ENCODE results near the gene SLC44A1.
"Not testable (repeated sequence)": the region's sequence is repeated elsewhere in the genome, so short reads cannot be mapped to it uniquely, and the experiment has no call there.

SLC44A1 gene

GRCh38 chr9:105243015-105243686 is 1.3 kb upstream of the SLC44A1 start:
- DNase-seq: no peak

GRCh38 chr9:105244734-105245028 is 230 bp downstream of the SLC44A1 start:
- no peak for DNase-seq

GRCh38 chr9:105245029-105245890 is 809 bp downstream of the SLC44A1 start:
- no peak for DNase-seq

GRCh38 chr9:105245891-105246161 is 1.4 kb downstream of the SLC44A1 start:
- DNase-seq: no peak

GRCh38 chr9:105246656-105247173 is 2.3 kb downstream of the SLC44A1 start:
- DNase-seq: no peak

- no peak for DNase-seq
Measured at GRCh38 chr9:105248691-105249090, 4.2 kb downstream of the SLC44A1 start.

DNA sequence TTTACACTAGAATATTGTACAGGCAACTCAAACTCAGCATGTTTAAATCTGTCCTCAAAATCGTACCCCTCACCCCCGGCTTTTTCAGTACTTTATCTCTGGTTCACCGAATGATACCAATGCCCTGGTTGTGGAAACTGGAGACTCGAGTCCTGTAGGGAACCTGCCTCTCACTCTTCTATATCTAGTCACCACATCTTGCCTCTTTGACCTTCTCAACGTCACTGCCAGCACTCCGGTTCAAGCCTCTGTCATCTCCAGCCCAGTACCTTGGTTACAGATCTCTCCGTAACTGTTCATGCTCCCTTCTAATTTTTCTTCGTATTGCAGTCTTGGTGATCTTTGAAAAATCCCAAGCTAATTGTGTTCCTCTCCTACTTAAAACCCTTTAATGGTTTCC is 6.7 kb downstream of the SLC44A1 start:
- DNase-seq: no peak

GRCh38 chr9:105251733-105252404 is 7.4 kb downstream of the SLC44A1 start:
- DNase-seq: no peak

DNA sequence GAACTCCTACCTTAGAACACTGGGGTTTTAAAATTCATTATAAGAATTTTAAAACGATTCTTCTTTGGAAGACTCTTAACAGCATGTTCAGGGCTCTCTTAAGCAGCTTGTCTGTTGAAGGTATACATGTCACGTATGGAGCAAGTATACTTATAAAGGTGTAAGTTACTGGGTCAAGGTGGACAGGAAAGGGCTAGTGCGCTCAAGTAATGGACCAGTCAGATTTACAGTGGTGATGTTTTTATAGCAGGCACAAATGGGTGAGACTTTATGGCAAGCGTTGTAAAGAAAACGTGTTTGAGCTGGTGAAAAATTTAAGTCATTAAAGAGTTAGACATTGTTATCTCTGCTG is 7.9 kb downstream of the SLC44A1 start:
- DNase-seq: no peak

DNA sequence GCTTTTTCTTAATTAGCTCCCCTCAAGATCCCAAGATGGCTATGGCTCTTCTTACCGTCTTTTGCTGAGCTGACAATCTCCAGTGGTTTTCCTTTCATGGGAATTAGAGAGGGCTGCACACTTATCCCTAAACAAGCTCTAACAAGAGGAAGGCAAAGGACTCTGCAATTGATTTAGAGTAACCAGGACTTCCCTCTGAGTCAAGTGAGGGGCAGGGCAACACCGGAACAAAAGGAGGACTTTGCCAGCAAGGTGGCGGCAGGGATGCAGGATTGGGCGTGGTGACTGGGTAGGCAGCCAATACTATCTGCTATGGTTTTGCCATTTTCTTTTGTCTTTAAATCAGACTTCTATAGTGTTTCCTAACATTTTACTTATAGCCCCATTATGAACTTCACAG is 9.8 kb downstream of the SLC44A1 start:
- peak; percentile 19 for DNase-seq

GRCh38 chr9:105255421-105255820 is 11.0 kb downstream of the SLC44A1 start:
- DNase-seq: no peak

DNA sequence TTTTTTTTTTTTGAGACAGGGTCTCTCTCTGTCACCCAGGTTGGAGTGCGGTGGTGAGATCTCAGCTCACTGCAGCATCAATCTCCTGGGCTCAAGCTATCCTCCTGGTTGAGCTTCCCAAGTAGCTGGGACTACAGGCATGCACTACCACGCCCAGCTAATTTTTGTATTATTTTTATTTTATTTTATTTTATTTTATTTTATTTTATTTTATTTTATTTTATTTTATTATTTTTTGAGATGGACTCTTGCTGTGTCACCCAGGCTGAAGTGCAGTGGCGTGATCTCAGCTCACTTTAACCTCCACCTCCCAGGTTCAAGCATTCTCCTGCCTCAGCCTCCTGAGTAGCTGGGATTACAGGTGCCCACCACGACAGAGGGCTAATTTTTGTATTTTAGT is 12.1 kb downstream of the SLC44A1 start:
- not testable (repeated sequence) for DNase-seq

- no peak for DNase-seq
Measured at GRCh38 chr9:105257809-105258208, 13.4 kb downstream of the SLC44A1 start.

GRCh38 chr9:105258225-105258737 is 13.8 kb downstream of the SLC44A1 start:
- DNase-seq: no peak

DNA sequence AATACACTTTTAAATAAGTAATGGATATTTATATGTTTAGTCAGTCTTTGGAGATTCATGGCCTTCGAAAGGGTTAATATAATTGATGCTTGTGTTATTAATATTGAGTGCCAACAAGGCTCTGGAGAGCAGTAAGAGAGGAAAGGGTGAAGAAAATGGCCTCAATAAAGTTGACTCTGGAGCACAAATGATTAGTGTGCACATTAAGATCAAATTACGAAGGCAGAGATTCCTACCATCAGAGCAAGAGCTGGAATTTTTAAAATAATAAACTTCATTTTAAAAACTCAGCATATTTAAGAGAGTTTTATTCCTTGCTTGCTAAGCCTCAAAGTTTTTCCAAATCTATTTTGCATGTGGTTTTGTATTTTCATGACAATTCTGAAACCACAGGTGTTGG is 14.8 kb downstream of the SLC44A1 start:
- DNase-seq: no peak

DNA sequence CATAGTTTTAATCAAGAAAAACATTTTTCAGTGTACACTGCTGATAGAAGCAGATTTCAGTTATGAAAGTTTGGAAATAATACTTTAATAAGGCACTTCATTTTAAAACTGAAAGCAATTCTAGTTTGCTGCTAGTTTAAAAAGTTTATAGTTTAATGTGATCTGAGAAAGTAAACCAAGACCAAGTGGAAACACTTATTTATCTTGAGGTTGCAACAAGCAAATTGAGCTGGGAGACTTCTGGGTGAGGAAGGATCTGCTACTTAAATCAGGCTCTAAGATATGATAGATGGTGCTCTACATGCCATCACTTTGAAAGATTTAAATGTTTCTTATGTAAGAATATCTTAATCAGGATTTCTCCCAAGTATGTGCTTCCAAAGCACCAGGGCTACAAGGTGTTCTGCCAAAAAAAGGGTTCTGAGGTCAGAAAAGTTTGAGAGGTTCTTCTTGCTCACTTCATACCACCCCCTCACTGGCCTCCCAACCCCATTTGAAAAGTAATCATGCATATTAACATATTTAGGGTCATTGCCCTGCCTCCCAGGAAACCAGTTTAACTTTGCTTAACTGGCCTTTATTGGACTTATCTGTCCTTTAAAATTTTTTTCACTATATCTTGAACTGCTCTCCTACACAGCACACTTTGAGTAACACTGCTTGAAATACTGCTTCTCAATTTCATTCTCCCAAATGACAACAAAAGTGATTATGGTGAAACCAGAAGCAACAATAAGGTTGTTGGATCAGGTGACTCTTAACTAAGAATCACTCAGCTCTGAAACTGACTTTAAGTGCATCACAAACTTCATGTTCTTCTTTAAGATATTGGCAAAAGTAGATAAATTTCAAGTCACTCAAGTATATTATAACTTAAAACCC is 15.5 kb downstream of the SLC44A1 start:
- no peak for DNase-seq

DNA sequence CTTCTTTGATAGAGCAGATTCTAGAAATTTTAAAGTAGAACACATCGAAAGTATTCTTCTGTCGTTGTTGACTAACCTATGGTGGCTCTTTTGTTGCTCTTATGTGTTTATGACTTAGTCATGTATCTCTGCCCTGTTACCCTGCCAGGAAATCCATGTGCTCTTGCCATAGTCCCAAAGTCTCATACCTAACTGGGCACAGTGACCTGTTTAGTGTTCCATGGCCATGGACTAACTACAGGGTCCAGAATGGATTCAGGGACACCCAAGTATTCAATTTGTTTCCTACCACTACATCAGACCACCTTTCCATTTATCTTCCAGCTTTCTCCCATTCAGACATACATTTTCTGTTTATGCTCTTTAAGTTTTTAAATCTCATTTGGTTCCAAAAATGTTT is 18.0 kb downstream of the SLC44A1 start:
- DNase-seq: no peak

GRCh38 chr9:105264380-105264779 is 19.9 kb downstream of the SLC44A1 start:
- no peak for DNase-seq

DNA sequence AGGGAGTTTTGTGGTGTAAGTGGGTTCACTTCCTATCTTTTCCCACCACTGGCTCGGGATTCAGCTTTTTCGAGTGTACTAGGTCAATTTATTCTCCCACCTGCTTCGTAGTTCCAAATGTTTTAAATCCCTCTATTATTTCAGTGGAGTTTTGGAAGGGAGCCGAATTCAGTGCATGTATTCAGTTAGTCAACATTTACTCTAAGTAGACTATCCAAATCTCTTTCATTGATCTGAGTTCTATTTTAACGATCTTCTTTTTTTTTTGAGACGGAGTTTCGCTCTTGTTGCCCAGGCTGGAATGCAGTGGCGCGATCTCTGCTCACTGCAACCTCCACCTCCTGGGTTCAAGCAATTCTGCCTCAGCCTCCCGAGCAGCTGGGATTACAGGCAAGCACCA is 23.8 kb downstream of the SLC44A1 start:
- DNase-seq: not testable (repeated sequence)

DNA sequence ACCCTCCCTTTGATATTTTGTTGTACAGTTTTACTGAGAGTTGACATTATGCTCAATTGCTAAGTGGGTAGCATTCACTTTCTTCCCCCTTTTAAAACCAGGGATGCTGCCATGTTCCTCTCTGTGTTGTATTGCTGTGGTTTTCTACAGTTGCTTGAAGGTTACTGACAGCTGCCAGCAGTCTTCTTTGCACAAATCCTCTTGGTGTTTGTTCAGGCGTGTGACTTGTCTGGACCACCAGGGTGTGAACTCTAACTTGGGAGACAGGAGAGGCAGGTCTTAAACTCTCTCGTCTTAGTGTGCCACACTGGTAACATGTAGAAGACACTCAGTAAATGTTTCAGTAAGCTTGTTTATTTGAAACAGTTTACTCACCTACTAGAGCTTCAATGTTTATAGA is 25.1 kb downstream of the SLC44A1 start:
- no peak for DNase-seq

DNA sequence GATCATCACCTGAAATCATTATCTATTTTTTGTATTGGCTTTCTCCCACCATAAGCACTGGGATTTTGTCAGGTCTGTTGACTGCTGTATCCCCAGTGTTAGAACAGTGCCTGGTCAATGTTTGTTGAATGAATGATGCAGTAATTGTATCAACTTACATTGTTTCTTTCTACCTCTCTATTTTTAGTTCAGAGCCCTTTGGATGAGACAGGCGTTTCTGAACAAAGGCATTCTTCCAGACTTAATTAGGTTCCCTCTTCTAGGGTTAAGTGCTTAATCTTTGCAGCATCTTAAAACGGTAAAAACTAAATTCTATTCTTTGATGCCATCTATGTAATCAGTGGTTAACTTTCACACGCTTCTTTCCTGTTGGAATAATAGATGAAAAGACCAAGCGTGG is 26.3 kb downstream of the SLC44A1 start:
- no peak for DNase-seq

- DNase-seq: no peak
Measured at GRCh38 chr9:105273731-105274130, 29.3 kb downstream of the SLC44A1 start.

- no peak for DNase-seq
Measured at GRCh38 chr9:105275111-105275510, 30.7 kb downstream of the SLC44A1 start.

All from NCI-H187 treated with DMSO at 0.1 percent for 48 hours (cell line).